NCI-H2081 treated with DMSO at 0.1 percent for 48 hours (cell line): ENCODE measurements around the gene DBF4.
"Not testable (repeated sequence)": the region's sequence is repeated elsewhere in the genome, so short reads cannot be mapped to it uniquely, and the experiment has no call there.

Experiments
- DNase-seq: peaks from one replicate; lab custom pipeline; 2025; lab: John Stamatoyannopoulos, UW

DBF4 gene, protein sequence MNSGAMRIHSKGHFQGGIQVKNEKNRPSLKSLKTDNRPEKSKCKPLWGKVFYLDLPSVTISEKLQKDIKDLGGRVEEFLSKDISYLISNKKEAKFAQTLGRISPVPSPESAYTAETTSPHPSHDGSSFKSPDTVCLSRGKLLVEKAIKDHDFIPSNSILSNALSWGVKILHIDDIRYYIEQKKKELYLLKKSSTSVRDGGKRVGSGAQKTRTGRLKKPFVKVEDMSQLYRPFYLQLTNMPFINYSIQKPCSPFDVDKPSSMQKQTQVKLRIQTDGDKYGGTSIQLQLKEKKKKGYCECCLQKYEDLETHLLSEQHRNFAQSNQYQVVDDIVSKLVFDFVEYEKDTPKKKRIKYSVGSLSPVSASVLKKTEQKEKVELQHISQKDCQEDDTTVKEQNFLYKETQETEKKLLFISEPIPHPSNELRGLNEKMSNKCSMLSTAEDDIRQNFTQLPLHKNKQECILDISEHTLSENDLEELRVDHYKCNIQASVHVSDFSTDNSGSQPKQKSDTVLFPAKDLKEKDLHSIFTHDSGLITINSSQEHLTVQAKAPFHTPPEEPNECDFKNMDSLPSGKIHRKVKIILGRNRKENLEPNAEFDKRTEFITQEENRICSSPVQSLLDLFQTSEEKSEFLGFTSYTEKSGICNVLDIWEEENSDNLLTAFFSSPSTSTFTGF

DNA sequence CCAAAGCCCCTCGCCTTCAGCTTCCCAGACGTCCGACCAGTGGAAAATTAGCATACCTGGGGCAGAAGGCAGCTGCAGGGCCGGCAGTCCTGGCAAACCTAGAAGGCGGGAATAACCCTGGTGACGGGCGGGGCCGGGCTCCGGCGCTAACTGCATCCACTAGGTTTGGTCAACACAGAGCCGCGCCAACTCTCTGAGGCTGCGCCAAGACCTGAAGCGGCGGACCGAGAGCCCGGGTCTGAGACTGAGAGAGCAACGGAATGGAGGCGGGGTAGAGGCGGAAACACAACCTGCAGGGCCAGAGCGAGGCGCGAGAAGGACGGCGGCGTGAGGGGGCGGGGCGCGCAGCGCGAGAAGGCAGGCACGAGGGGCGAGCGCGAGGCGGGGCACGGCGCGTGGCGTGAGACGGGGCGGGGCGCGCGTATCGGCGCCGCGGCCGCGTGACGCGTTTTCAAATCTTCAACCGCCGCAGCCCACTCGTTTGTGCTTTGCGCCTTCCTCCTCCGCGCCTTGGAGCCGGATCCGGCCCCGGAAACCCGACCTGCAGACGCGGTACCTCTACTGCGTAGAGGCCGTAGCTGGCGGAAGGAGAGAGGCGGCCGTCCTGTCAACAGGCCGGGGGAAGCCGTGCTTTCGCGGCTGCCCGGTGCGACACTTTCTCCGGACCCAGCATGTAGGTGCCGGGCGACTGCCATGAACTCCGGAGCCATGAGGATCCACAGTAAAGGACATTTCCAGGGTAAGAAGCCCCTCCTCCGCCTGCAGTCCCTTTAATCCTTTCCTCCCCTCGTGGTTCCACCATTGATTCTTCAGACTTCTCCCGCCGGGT lies at the start of gene DBF4, which contains the start of gene SLC25A40:
Gene DBF4, plus strand, starts transcription at position 454 of the 829 bp plus-strand sequence. Its CDS starts 240 bp downstream, at position 694.
Gene SLC25A40, minus strand, starts transcription at position 321 of the 829 bp plus-strand sequence. CDS start 17,633 bp downstream, outside the sequence.
- DNase-seq, result peak; percentile 96

DNA sequence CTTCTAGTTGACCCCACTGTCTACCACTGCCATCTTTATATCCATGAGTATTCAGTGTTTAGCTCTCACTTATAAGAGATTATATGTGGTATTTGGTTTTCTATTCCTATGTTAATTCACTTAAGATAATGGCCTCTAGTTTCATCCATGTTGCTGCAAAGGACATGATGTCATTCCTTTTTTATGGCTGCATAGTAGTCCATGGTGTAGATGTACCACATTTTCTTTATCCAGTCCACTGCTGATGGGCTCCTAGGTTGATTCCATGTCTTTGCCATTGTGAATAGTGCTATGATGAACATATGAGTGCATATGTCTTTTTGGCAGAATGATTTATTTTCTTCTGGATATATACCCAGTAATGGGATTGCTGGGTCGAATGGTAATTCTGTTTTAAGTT lies 47.9 kb upstream of the DBF4 start:
- not testable (repeated sequence) for DNase-seq

DNA sequence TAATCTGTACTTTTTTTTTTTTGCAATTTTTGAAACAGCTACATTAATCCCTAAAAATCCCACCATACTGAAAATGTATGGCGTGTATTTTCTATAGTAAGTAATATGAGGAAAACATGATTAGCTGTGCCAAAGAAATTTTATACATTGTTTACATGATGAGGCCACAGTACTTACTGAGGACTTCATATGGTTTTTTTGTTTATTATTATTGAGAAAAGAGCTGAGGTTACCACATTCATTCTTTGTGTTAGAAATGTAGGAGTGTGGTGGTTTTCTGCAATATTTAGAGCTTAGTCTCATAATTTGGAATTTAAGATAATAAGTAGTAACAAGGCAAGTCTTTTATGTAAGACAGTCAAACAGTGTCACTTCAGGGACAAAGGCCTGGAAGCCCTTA lies 45.2 kb upstream of the DBF4 start:
- no peak for DNase-seq

DNA sequence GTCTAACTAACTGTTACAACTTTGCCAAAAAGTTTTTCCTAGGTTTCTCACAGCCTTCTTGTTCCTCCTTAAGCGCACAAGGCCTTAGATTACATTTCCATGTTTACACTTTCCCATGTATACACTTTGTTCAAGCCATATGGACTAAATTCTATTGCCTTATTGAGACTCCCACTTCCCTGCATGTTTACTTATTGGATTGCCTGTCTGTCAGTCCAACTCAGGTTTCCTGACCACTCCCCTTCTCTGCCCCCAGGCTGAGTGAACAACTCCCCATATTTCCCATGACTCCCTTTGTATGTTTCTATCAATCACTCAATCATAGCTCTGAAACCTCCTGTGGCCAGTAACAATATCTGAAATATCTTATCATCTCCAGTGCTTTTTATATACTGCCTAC lies 43.2 kb upstream of the DBF4 start:
- DNase-seq, result no peak

DNA sequence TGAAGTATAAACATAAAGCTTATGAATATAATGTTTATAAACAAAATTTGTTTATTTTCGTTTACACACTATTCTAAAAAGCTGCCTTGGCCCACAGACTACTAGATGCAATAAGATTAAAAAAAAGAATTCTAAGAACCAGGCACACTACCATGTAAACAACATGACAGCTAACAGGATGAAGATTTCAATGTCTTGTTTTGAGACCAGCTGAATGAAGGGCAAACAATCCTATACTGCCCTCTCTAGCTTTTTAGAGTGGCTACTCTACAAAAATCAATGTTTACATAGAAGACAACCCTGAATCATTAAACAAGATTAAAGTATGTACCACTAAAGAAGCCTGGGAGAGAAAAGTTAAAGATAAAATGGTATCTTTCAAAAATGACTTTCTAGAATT lies 38.7 kb upstream of the DBF4 start:
- DNase-seq, result no peak

DNA sequence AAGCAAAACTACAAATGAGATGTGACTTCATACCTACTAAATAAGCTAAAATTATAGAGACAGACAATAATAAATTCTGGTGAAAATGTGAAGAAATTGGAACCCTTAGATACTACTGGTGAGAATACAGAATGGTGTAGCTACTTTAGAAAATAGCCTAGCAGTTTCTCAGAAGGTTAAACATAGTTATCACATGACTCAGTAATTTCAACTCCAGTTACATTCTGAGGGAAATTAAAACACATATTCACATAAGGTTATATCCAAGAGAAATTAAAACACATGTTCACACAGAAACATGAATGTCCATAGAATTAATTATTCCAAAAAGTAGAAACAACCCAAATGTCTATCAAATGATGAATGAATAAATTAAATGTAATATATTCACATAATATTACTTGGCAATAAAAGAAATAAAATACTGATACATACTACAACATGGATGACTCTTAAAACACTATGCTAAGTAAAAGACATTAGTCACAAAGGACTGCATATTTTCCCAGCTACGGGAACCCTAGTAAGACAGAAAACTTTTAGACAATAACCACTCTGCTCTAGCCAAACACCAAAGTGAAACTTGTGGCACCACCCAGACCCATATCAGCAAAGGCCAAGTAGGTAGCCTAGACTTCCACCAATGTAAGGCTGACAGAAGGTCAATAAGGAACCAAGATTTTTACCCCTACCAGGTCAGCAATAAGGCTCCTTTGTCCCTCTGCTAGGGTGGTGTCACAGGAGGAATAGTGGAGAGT lies 25.3 kb upstream of the DBF4 start:
- DNase-seq, result no peak

DNA sequence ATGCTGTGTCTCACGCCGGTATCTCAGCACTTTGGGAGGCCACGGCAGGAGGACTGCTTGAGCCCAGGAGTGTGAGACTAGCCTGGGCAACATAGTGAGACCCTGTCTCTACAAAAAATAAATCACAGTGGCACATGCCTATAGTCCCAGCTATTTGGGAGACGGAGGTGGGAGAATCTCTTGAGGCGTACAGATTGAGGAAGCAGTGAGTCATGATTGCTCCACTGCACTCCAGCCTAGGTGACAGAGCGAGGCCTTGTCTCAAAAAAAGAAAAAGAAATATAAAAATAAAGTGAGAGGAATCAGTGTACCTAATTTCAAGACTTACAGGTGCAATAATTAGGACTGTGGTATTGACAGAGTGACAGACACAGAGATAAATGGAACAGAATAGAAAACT lies 24.0 kb upstream of the DBF4 start:
- no peak for DNase-seq

DNA sequence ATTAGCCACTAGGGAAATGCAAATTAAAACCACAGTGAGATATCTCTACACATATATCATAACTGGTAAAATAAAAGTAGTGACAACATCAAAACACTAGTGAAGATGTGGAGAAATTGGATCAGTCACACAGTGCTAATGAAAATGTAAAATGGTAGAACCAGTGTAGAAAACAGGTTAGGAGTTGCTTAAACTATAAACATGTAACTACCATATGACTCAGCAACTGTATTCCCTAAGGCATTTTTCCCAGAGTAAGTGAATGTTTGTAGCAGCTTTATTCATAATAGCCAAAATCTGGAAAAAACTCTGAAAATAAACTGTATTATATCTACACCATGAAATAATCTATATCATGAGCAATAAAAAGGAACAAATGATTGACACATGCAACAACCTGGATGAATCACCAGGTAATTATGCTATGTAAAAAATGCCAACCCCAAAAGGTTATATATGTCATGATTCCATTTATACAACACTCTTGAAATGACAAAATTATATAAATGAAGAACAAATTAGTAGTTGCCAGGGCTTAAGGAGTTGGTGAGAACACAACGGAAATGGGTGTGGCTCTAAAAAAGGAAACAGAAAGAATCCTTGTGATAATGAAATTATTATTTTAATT lies 22.9 kb upstream of the DBF4 start:
- DNase-seq, result no peak

DNA sequence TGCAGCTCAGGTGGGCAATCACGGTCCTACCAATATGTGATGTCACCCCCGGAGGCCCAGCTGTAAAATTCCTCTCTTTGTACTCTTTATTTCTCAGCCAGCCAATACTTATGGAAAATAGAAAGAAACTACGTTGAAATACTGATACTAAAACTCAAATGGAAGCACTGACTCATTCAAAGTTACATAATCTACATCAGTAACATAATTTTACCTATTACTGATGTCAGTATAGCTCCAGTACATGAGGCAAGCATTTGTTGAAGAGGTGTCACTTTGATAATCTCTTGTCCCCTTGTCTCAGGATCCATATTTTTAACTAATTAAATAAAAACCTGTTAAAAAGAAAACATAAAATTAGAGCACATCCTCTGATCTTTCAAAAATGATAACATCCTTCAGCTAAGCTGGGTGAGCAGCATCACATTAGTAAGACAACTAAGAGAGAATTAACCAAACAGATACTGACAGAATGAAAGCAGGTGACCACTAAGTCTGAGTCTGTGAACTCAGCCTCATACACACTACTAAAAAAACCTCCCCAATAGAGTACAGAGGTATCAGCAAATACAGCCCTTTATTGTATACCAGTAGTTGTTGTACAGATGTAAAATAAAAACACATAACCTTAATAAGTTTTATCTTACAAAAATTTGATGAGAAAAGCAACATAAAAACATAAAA lies 17.7 kb upstream of the DBF4 start:
- DNase-seq, result no peak

DNA sequence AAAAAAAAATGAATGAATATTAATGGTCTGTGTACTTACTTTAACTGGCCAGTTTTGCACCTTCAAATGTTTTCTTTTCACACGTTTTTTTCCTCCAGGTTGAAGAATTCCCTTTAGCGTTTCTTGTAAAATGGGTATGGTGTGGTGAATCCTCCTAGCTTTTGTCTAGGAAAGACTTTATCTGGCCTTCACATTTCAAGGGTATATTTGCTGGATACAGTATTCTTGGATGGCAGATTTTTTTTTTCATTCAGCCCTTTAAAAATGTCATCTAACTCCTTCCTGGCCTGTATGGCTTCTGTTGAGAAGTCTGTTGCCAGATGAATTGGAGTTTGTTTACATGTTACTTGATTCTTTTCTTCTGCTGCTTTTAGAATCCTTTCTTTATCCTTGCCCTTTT lies 10.2 kb upstream of the DBF4 start:
- no peak for DNase-seq

DNA sequence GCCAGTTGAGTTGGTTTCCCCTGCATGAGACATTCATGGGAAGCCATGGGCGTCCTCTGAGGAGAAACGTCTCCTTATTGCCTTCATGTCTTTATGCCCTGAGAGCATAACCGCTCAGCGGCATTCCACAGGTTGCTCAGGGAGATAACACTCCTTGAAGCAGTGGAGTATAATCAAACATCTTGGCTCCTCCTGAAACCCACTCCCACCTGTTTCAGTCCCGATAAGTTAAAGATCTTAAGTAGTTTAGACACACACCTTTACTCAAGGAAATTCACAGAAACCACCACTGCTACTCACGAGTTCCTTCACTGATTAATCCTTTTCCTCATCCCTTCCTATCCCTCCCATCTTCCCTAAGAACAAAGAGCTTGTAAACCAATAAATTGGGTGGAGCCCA lies 9.8 kb upstream of the DBF4 start:
- DNase-seq, result not testable (repeated sequence)

DNA sequence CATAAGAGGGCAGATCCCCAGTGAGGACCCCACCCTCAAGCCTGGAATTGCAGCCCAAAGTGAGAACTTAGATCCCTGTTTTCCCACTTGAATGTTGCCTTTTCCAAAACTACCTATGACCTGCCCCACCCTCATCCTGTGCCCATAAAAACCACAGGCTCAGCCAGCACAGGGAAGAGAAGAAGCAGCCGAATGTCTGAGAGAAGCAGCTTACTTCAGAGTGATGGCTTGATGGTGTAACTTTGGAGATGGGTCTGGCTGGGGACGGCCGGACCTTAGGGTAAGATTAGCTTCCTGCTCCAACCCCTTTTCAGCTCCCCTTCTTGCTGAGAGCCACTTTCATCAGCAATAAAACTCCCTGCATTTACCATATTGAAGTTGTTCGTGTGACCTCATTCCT lies 5.8 kb upstream of the DBF4 start:
- no peak for DNase-seq

DNA sequence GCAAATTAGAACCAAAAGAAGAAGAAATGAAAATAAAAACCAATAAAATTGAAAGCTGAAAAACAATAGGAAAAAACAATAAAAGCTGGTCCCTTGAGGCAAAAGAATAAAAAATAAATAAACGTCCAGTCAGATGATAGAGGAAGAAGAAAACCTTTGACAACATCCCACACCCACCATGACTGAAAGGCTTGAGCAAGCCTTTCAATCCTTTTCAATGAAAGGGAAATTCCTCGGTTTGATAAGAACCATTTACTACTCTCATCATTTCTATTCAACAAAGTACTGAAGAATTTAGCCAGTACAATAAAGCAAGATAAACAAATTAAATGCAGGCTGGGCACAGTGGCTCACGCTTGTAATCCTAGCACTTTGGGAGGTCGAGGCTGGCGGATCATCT lies 3.9 kb upstream of the DBF4 start:
- no peak for DNase-seq

DNA sequence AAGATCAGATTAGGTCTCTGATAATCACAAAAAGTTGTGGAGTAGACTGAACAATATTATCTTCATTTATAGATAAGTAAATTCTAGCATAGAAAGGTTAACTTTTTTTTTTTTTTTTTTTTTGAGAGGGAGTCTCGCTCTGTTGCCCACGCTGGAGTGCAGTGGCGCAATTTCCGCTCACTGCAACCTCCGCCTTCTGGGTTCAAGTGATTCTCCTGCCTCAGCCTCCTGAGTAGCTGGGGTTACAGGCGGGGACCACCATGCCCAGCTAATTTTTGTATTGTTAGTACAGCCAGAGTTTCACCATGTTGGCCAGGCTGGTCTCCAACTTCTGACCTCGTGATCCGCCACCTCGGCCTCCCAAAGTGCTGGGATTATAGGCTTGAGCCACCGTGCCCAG lies 3.0 kb upstream of the DBF4 start:
- DNase-seq, result not testable (repeated sequence)

DNA sequence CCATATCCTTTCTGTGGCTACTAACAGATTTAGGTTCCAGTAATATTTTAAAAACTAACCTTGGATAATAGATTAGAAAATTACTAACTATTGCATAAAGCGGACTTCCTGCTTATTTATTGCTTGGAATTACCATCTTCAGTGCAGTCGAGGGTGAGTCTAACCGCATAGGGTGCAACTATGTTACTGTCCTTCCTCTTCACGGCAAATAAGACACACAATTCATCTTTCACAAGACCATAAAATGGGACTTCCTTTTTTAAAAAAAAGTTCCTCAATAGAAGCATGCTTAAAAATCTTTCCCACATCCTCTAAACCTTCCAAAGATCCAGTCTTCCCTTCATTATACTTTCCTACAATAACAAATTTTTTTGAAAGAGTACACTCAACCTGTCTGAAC lies 2.2 kb upstream of the DBF4 start:
- DNase-seq, result no peak

DNA sequence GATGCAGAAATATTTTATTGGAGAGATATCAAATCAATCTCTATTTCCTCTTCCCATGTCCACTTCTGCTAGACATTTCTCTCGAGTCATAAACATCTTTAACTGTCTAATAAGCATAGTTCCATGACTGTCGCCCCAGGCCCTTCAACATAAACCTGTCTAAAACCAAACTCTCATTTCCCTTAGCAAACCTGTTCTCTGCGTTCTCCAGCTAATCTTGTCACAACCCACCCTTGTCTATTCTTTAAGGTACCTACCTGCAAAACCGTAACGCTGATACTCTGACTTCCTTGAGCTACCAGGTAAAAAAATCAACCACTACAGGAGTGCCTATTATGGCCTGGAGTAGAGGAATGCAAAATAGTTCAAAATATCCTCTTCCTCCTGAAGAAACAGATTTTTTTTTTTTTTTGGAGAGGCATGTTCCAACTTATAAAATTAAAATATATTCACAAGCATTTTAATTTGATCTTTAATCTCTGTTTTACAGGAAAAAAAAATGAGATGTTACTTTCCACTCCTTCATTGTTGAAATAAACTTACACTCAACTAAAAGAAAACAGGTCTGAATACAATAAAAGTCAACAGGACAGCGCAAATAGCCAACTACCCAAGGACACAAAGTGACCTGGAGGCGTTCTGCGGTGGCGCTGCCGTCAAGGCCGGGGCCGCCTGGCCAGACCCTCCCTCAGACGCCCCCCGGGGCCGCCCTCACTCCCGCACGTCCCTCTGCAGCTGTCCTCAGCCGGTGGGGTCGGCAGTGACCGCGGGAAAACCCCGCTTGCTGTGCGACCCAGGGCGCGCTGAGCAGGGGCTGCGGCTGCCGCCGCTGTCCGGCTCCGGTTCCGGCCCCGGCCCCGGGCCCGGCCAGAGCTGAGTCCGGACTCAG lies 898 bp upstream of the DBF4 start:
- DNase-seq, result no peak

DNA sequence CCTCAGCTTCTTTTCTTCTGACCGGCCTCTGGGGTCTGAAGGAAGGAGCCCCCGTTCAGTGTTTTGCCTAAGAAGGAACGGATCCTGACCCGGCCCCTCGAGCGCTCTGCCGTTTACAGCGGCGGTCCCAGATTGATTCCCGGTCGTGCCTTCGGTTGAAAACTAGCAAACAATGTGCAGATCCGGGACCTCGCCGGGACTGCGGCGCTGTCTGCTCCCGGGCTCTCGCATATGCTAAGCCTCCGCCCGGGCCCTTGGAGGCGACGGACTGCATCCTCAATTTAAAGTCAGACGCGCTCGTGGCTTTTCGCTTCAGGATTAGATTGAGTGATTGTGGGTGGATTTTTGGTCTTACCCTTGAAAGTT lies 559 bp downstream of the DBF4 start:
- DNase-seq, result no peak

DNA sequence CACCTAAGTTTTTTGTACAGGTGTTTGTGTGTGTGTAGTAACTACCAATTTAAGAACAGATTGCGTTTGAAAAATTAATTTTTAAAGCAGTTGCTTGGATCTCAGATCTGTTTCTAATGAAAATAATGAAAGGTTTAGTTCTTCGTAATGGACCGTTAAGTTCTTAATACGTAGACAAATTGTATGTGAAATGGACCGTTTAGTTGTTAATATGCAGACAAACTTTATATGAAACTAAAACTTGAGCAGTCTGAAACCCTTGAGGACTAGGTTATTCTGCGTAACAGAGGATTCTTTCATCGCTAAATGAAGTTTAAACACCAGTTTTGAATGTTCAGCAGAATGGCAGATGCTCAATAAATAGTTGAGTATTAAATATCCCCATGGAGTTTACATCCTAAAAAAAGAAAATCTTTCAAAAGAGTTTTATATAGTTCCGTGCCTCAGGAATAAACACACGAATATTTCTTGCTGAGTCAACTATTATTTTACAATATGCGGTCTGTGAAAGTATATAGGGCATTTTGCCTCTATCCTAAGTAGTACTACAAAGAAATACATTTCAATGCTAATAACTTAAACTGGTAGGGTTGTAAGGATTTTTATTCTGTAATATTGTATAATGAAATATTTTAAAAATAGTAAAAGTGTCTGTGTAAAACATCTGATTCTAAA lies 1.2 kb downstream of the DBF4 start:
- DNase-seq, result no peak

DNA sequence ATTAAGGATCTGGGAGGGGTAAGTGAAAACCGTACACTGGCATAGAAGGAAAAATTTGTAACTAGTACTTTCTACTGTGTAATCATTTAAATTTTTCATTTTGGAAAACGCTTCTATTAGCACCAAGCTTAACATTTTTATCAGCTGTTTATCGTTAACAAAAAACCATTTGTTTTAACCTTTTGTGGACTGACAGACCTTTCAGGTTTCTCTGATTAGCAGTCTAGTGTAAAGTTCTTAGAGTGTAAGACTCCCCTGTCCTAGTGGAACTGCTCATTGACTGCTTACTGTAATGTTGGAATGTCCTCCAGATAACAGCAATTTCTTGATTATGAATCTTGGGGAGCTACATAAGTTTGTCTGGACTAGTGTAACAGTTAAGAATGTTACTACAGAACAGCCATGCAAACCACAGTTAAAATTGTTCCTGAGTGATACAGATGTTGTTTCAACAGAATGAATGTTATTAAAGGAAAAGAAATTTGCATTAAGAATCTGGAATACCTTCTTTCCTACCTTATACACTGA lies 2.0 kb downstream of the DBF4 start:
- DNase-seq, result no peak
